GM12892 (cell line): ENCODE measurements around the gene RBM33.

ENCODE experiments used
- POLR2A ChIP-seq: IDR thresholded peaks from 2 replicates; pipeline ENCODE4 v1.6.1; 2011; ENCODE audit warnings: low read depth, low read length, control low read depth
- POLR2AphosphoS5 ChIP-seq: IDR thresholded peaks from 2 replicates; pipeline ENCODE4 v1.6.1; 2011; ENCODE audit warnings: low read depth, low read length, control low read depth
- TAF1 ChIP-seq: IDR thresholded peaks from 2 replicates; pipeline ENCODE4 v1.6.1; 2011; ENCODE audit warnings: low read depth, mild to moderate bottlenecking, control low read depth, low read length, borderline replicate concordance

- no peak for TF ChIP-seq POLR2A
- TF ChIP-seq POLR2AphosphoS5: no peak
- TF ChIP-seq TAF1: no peak
Observed at GRCh38 chr7:155645662-155646061, 1.2 kb downstream of the RBM33 start.
